GM19043 (cell line): ENCODE data around the gene PYCR2.
A peak's percentile ranks its signal among the peaks of the same experiment; 100 is the strongest.
"Not testable (repeated sequence)": the region's sequence is repeated elsewhere in the genome, so short reads cannot be mapped to it uniquely, and the experiment has no call there.

Experiments
- ATAC-seq: cut with Tn5 transposase; IDR thresholded peaks from one replicate; pipeline ENCODE4 v1.9.1; 2021; ENCODE audit warnings: low read depth; ENCODE audit not compliant: unreplicated experiment

PYCR2 gene

GRCh38 chr1:225943582-225943981 is 19.5 kb upstream of the PYCR2 start:
- no peak for ATAC-seq

DNA sequence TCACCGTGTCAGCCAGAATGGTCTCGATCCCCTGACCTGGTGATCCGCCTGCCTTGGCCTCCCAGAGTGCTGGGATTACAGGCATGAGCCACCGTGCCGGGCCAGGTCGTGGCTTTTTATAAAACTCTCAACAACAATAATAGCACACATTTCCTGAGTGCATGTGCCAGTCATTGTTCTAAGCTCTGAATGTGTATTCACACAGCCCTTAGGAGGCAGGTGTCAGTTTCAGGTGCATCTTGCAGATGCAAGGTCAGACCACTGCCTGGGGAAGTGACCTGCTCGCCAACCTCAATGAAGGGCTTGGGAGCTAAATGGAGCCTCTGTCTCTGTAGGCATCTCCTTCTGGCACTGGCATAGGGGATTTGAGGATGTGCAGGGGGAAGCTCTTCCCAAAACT is 18.5 kb upstream of the PYCR2 start:
- peak; percentile 81 for ATAC-seq

DNA sequence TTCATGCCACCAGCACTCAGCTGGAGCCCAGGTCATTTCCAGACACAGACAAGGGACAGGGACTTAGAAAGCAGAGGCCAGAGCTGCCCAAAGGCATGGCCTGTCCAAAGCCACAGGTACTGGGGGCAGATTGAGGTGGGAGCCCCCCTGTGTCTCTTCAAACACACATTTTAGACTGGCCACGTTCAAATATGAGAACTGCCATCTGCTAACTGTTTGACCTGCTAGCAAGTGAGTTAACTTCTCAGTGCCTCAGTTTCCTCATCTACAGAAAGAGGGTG is 17.8 kb upstream of the PYCR2 start:
- no peak for ATAC-seq

- ATAC-seq, result no peak
Measured at GRCh38 chr1:225941187-225941941, 17.3 kb upstream of the PYCR2 start, which contains the start of gene LEFTY2. LEFTY2 (minus strand) TSS chr1:225941220; CDS start chr1:225941140, 80 bp downstream.

DNA sequence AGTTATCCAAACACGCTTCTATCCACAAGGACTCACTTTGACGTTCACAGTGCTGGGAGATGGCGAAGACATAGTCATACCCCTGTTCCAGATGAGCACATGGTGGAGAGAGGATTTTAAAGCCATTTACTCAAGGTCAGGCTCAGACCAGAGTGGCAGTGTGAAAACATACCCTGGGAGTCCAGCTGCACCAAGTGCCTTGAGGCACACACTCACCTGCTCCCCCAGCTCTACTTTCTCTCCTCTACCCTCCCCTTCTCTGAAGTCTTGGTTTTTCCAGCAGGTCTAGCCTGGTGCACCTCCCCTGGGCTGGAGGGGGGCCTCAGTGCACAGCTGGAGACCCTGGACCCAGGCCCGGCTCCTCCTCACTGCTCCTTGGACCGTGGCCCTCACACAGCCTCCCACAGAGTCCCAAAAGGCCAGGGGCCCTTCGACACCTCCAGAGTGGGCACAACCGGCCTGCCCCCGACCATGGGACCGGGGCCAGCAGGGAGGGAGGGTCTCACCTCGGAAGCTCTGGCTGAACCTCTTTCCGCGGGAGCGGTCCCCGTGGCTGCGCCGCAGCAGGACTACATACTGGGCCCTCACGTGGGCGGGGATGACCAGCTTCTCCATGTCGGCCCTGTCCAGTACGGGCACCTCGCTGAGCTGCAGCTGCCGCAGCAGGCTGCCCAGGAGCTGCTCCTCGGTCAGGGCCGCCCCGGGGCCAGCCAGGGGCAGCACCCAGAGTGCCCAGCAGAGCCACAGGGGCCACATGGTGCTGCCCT is 16.5 kb upstream of the PYCR2 start:
- ATAC-seq, result no peak

GRCh38 chr1:225939939-225940310 is 15.9 kb upstream of the PYCR2 start:
- ATAC-seq, result not testable (repeated sequence)

- ATAC-seq, result not testable (repeated sequence)
Measured at GRCh38 chr1:225939097-225939938, 15.3 kb upstream of the PYCR2 start.

GRCh38 chr1:225937048-225937968 is 13.3 kb upstream of the PYCR2 start:
- ATAC-seq, result no peak

DNA sequence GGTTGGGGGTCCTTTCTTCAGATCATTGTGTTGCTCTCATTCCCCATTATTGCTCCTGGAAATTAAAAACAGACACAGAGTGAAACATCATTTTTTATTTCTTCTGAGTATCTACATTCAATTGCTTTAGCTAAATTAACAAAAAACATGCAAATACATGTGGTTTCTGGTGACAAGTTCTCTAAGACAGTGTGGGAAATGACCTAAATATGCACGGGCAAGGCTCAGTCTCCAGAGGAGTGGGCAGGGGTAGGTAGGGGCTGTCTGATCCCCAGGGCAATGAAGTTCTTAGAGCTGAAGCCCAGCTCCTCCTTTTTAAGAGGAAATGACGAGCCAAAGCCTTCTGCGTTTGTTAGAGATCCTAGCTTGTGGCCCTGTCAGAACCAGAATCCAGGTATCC is 12.5 kb upstream of the PYCR2 start:
- no peak for ATAC-seq

- ATAC-seq, result not testable (repeated sequence)
Measured at GRCh38 chr1:225936086-225936485, 12.0 kb upstream of the PYCR2 start.

DNA sequence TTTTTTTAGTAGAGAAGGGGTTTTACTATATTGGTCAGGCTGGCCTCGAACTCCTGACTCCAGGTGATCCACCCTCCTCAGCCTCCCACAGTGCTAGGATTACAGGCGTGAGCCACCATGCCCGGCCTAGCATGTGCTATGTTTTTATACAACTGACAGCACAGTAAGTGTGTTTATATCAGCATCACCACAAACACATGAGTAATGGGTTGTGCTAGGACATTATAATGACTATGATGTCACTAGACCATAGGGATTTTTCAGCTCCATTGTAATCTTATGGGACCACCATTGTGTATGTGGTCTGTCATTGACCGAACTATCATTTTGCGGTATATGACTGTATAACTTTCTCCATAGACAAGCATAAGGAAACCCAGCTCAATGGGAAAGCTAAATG is 10.7 kb upstream of the PYCR2 start:
- no peak for ATAC-seq

GRCh38 chr1:225933072-225933471 is 9.0 kb upstream of the PYCR2 start:
- ATAC-seq, result no peak

DNA sequence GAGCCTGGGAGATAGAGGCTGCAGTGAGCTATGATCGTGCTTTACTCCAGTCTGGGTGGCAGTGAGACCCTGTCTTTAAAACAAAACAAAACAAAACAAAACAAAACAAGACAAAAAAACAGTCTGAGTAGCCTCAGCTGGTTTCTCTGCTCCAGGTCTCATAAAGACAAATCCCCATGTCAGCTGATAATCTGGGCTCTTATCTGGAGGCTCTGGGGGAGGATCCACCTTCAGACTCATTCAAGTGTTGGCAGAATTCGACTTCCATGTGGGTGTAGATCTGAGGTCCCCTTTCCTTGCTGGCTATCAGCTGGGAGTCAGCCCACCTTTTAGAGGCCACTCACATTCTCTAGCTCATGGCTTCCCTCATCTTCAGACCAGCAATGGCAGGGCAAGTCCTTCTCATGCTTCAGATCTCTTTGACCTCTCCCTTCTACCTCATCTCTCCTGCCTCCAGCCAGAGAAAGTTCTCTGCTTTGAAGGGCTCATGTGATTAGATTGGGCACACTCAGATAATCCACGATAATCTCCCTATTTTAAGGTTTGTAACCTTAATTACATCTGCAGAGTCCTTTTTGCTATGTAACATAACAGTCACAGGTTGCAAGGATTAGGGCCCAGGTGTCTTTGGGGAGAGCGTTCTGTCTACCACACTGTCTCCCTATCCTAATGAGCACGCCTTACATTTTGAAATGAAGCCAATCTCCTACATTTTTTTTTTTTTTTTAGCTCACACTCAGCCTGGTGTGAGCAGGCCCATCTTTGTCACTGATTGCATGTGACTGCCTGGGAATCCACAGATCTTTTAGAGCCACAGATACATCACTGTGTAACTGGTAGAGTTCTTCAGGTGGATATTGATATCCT is 7.5 kb upstream of the PYCR2 start:
- ATAC-seq, result no peak

DNA sequence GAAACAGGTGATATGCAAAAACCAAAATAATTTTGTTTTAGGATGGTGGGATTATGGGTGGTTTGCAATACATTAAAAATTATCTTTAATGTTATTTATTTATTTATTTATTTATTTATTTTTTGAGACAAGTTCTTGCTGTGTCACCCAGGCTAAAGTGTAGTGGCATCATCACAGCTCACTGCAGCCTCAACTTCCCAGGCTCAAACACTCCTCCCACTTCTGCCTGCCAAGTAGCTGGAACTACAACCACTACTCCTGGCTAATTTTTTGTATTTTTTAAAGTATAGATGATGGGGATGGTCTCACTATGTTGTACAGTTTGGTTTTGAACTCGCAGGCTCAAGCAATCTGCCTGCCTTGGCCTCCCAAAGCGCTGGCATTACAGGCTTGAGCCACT is 6.5 kb upstream of the PYCR2 start:
- no peak for ATAC-seq

- not testable (repeated sequence) for ATAC-seq
Measured at GRCh38 chr1:225929462-225929861, 5.4 kb upstream of the PYCR2 start.

- no peak for ATAC-seq
Measured at GRCh38 chr1:225928186-225929175, 4.4 kb upstream of the PYCR2 start.

- ATAC-seq, result no peak
Measured at GRCh38 chr1:225926551-225927113, 2.6 kb upstream of the PYCR2 start.

GRCh38 chr1:225923381-225923691 is 714 bp downstream of the PYCR2 start:
- no peak for ATAC-seq
